Epithelial cell of esophagus (primary cell): ENCODE measurements around the gene CSTF2T.

Experiments
- DNase-seq: peaks from one replicate; pipeline ENCODE4 v3.0.0; 2010; ENCODE audit warnings: low read depth
- H3K4me3 ChIP-seq: 2 replicates; pipeline ENCODE4 v1.5.1; 2011; ENCODE audit warnings: mild to moderate bottlenecking, low read length, control low read depth
- TF ChIP-seq, protein P1 (sequence below): IDR thresholded peaks from 2 replicates; pipeline ENCODE4 v1.5.1; 2011; ENCODE audit warnings: low read depth, mild to moderate bottlenecking, low read length, control low read depth, inconsistent platforms; ENCODE audit not compliant: insufficient read depth; ENCODE audit errors: missing control alignments

The CSTF2T gene

DNA sequence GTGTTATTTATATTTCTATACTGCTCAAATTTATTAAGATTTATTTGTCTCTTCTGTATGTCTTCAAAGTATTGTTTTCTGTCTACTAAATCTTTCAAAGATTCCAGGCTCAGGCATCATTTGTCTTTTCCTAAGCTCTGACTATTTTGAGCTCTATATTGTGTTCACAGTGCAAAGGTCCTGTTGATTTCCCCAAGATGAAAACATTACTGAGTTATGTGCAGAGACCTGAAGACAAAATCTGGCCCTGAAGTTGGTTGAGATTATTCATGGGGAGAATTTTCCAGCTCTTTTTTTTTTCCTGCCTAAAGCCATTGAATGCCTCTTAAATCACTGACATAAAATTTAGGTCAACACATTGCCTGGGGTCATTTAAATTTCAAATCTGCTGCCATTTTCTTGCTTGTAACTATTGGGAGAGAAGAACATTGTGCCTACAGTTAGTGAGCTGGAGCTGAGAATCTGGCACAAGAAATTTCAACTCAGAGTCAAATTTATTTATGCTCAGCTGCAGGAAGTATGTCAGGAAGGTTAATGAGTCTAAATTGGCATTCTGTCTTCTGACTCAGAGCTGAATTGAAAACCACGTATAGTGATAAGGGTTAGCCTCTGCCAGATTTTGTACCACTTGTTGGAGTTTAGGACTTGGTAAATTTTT is 31.6 kb downstream of the CSTF2T start:
- H3K4me3 ChIP-seq, result no peak overlapping the region
- DNase-seq, result no peak
- TF ChIP-seq, protein P1, sequence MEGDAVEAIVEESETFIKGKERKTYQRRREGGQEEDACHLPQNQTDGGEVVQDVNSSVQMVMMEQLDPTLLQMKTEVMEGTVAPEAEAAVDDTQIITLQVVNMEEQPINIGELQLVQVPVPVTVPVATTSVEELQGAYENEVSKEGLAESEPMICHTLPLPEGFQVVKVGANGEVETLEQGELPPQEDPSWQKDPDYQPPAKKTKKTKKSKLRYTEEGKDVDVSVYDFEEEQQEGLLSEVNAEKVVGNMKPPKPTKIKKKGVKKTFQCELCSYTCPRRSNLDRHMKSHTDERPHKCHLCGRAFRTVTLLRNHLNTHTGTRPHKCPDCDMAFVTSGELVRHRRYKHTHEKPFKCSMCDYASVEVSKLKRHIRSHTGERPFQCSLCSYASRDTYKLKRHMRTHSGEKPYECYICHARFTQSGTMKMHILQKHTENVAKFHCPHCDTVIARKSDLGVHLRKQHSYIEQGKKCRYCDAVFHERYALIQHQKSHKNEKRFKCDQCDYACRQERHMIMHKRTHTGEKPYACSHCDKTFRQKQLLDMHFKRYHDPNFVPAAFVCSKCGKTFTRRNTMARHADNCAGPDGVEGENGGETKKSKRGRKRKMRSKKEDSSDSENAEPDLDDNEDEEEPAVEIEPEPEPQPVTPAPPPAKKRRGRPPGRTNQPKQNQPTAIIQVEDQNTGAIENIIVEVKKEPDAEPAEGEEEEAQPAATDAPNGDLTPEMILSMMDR, result no peak

DNA sequence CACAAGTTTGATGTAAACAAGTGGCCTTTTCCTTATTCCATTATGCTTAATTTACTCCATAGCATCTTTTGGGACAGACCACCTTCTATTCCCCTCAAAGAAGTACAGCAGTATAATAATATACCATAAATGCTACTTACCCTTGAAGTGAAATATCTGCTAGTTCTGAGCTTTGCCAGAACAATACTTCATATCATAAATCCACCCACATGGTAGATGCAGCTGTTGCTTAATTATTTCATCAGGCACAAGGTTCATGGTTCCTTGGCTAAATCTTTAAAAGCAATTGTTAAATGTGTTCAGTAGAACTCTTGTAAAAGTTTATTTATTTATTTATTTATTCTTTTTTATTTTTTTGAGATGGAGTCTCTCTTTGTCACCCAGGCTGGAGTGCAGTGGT is 32.9 kb downstream of the CSTF2T start:
- DNase-seq, result no peak
- TF ChIP-seq, protein P1, result no peak
- H3K4me3 ChIP-seq, result no peak overlapping the region

DNA sequence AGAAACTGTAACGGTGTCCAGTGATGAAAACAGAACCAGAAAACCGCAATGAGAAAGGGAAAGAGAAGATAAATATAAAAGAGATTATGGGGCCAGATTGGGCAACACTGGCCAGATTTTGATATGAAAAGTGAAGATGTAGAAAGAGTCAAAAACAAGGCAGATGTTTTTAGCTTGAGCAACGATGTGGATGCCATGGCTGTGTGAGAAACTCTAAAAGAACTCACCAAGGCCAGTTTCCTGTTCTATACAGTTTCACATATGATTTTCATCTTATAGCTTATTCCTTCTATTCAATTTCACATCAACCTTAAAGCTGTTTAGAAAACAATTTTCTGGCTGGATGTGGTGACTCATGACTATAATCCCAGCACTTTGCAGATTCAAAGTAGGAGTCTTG is 36.3 kb downstream of the CSTF2T start:
- no peak overlapping the region for H3K4me3 ChIP-seq
- TF ChIP-seq, protein P1, result no peak
- DNase-seq, result no peak

DNA sequence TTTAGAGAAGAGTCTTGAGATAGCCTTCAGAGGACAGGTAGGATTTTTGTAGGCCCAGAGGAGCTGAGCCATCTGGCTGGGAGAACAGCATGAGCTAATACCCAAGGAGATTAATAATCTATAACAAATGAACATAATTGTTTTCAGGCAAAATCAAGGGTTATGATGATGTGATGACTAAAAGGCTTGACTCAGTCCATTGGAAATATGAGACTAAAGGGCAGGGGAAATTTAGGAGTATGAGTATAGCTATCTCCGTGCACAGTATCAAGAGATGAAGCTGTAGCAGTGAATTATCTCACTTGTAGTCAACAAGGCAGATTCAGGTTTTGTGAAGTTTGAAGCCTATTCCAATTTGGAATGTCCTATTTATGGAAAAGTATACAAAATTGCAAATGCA is 40.1 kb downstream of the CSTF2T start:
- TF ChIP-seq, protein P1, result no peak
- DNase-seq, result no peak
- no peak overlapping the region for H3K4me3 ChIP-seq

DNA sequence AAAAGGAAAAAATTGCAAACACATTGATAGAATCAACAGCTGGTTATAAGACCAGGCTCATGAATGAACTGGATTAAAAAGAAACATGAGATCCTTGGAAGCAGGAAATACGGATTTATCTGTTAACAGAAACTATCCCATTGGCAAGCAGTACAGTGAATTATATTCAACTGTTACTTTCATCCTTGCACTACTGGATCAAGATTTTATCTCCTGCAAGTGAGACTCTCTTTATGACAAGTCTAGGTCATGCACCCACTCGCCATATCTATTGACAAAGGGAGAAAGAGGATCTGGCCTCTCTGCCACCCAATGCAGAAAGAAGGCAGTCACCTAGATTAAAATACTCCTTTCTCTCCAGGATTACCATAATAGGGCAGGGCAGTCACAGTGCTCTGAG is 41.4 kb downstream of the CSTF2T start:
- no peak overlapping the region for H3K4me3 ChIP-seq
- DNase-seq, result no peak
- TF ChIP-seq, protein P1, result no peak

DNA sequence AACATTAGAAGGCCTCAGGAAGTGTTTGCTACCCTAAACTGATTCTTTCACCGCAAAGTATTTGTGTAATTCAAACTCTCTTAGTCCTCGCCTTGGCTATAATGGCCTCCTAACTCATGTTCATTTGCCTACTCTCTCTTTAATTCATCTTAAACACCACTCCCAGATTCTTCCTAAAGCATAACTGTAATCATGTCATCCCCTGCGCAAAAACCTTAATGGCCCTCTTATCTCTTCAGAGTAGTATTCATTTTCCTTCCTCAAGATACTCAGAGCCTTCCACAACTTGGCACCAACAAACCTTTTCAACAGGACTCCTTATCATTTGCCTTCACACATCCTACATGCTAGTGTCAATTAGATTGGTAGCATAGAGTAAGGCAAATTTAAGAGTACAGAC is 42.9 kb downstream of the CSTF2T start:
- TF ChIP-seq, protein P1, result no peak
- no peak for DNase-seq
- no peak overlapping the region for H3K4me3 ChIP-seq

DNA sequence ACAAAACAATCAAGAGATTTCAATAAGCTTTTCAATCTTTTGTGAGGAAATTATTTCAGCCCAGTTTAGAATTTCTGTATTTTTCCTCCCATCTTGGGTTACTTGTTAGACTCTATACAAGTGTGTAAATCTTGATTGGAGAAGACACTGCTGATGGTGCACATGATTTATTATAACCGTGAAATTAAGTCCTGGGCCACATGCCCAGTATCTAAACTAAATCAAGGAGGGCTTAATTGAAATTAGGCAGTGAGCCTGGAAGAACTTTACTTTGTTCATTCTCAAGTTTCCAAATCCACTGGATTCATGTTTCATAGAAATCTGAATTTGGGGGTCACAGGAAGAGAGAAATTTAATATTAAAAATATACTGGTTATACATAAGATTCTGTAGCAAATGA is 44.5 kb downstream of the CSTF2T start:
- no peak for DNase-seq
- TF ChIP-seq, protein P1, result no peak
- no peak overlapping the region for H3K4me3 ChIP-seq
